Measurements from ENCODE around the gene DIPK1A. TPM values are rescaled to one million over a fixed set of nuclear protein-coding genes. Genes with fewer than 3 reads are reported as not detected.
"Not testable (repeated sequence)": the region's sequence is repeated elsewhere in the genome, so short reads cannot be mapped to it uniquely, and the experiment has no call there.

The DIPK1A gene
- total and polyA plus RNA-seq, 2 experiments from 2014 or later = 26.6 to 51.6 TPM

GRCh38 chr1:92900539-92900938, 60.7 kb downstream of the DIPK1A start:
- H3F3A ChIP-seq (ENCODE audit: insufficient read depth) = 0 out of 2 replicates have a peak, but pooled peaks cover 8% of the 10 kb centered on the region
- in situ Hi-C loops (cut with MboI) = no loop called here
- no peak overlapping the region for H3K4me2 ChIP-seq (ENCODE audit: unreplicated experiment)
- H3K27ac ChIP-seq = no peak overlapping the region
- peaks cover 2% of the 10 kb centered on the region for H3K9me3 ChIP-seq (ENCODE audit: low read depth)
- H3K79me2 ChIP-seq (ENCODE audit: insufficient read depth) = no peaks in the 10 kb centered on the region
- H3K9ac ChIP-seq = no peak overlapping the region
- H3K27me3 ChIP-seq (replicated peaks; ENCODE audit: insufficient read depth) = no peaks in the 10 kb centered on the region
- H2AFZ ChIP-seq = no peak overlapping the region
- H4K20me1 ChIP-seq (ENCODE audit: insufficient read depth) = no peaks in the 10 kb centered on the region
- no peak for TF ChIP-seq EZH2phosphoT487 (IDR thresholded peaks at IDR 0.05; ENCODE audit: insufficient read depth, low read depth)
- no peak for TF ChIP-seq EZH2 (IDR thresholded peaks at IDR 0.05; ENCODE audit: insufficient read depth, poor library complexity, severe bottlenecking)
- no peaks in the 10 kb centered on the region for H3K36me3 ChIP-seq (ENCODE audit: low read depth)
- no peaks in the 10 kb centered on the region for H3K9me2 ChIP-seq (ENCODE audit: insufficient read depth)
- H3K4me3 ChIP-seq = no peak overlapping the region
- no peaks in the 10 kb centered on the region for H3K4me1 ChIP-seq (ENCODE audit: insufficient read depth)
- no peak for DNase-seq

- H2AFZ ChIP-seq = no peak overlapping the region
- no peaks in the 10 kb centered on the region for H3K4me1 ChIP-seq (ENCODE audit: insufficient read depth)
Measured at GRCh38 chr1:92899780-92900179, 61.5 kb downstream of the DIPK1A start.

GRCh38 chr1:92898053-92898452, 63.2 kb downstream of the DIPK1A start:
- H3K4me3 ChIP-seq; DNase-seq; H3K4me1 ChIP-seq (ENCODE audit: insufficient read depth); H4K20me1 ChIP-seq (ENCODE audit: insufficient read depth); H3K9me3 ChIP-seq (ENCODE audit: low read depth); H3F3A ChIP-seq (ENCODE audit: insufficient read depth); H3K27me3 ChIP-seq (replicated peaks; ENCODE audit: insufficient read depth); H3K9me2 ChIP-seq (ENCODE audit: insufficient read depth); in situ Hi-C loops (cut with MboI); H3K27ac ChIP-seq; H3K79me2 ChIP-seq (ENCODE audit: insufficient read depth); H2AFZ ChIP-seq; H3K4me2 ChIP-seq (ENCODE audit: unreplicated experiment); H3K9ac ChIP-seq; H3K36me3 ChIP-seq (ENCODE audit: low read depth): not testable (repeated sequence)
- 39 to 65% methylated on average over 2 of the region's 2 CpGs for WGBS, 2 experiments (ENCODE audit: low coverage in 1 of 2, low lambda C conversion rate in 2 of 2, missing lambda C conversion rate in 2 of 2)

More at GRCh38 chr1:92899780-92900179, 61.5 kb downstream of the DIPK1A start:
- H4K20me1 ChIP-seq (ENCODE audit: insufficient read depth) = no peaks in the 10 kb centered on the region
- H3K4me3 ChIP-seq = no peak overlapping the region
- in situ Hi-C loops (cut with MboI) = no loop called here
- H3K27ac ChIP-seq = no peak overlapping the region
- no peaks in the 10 kb centered on the region for H3K27me3 ChIP-seq (replicated peaks; ENCODE audit: insufficient read depth)
- H3K79me2 ChIP-seq (ENCODE audit: insufficient read depth) = no peaks in the 10 kb centered on the region
- peaks cover 2% of the 10 kb centered on the region for H3K9me3 ChIP-seq (ENCODE audit: low read depth)
- TF ChIP-seq EZH2phosphoT487 (IDR thresholded peaks at IDR 0.05; ENCODE audit: insufficient read depth, low read depth) (no peak), EZH2 (IDR thresholded peaks at IDR 0.05; ENCODE audit: insufficient read depth, poor library complexity, severe bottlenecking) (no peak)
- H3K9ac ChIP-seq = no peak overlapping the region
- no peak for DNase-seq
- no peaks in the 10 kb centered on the region for H3K36me3 ChIP-seq (ENCODE audit: low read depth)
- H3K9me2 ChIP-seq (ENCODE audit: insufficient read depth) = no peaks in the 10 kb centered on the region
- H3K4me2 ChIP-seq (ENCODE audit: unreplicated experiment) = no peak overlapping the region
- 0 out of 2 replicates have a peak, but pooled peaks cover 8% of the 10 kb centered on the region for H3F3A ChIP-seq (ENCODE audit: insufficient read depth)

GRCh38 chr1:92887465-92887864, 73.8 kb downstream of the DIPK1A start:
- no peaks in the 10 kb centered on the region for H4K20me1 ChIP-seq (ENCODE audit: insufficient read depth)
- 94 to 97% methylated on average over 2 of the region's 2 CpGs for WGBS, 2 experiments (ENCODE audit: low coverage in 1 of 2, low lambda C conversion rate in 2 of 2, missing lambda C conversion rate in 2 of 2)
- H3K9ac ChIP-seq = no peak overlapping the region
- H3K27ac ChIP-seq = no peak overlapping the region
- TF ChIP-seq EZH2 (IDR thresholded peaks at IDR 0.05; ENCODE audit: insufficient read depth, poor library complexity, severe bottlenecking) (no peak), EZH2phosphoT487 (IDR thresholded peaks at IDR 0.05; ENCODE audit: insufficient read depth, low read depth) (no peak)
- no peaks in the 10 kb centered on the region for H3K27me3 ChIP-seq (replicated peaks; ENCODE audit: insufficient read depth)
- H3K4me1 ChIP-seq (ENCODE audit: insufficient read depth) = no peaks in the 10 kb centered on the region
- H3K4me3 ChIP-seq = no peak overlapping the region
- H2AFZ ChIP-seq = no peak overlapping the region
- in situ Hi-C loops (cut with MboI) = no loop called here
- no peaks in the 10 kb centered on the region for H3K9me3 ChIP-seq (ENCODE audit: low read depth)
- no peaks in the 10 kb centered on the region for H3K36me3 ChIP-seq (ENCODE audit: low read depth)
- no peak for DNase-seq
- no peak overlapping the region for H3K4me2 ChIP-seq (ENCODE audit: unreplicated experiment)
- no peaks in the 10 kb centered on the region for H3K9me2 ChIP-seq (ENCODE audit: insufficient read depth)
- H3K79me2 ChIP-seq (ENCODE audit: insufficient read depth) = no peaks in the 10 kb centered on the region
- no peaks in the 10 kb centered on the region for H3F3A ChIP-seq (ENCODE audit: insufficient read depth)

- in situ Hi-C loops (cut with MboI) = no loop called here
- Histone ChIP-seq H3K4me3 (no peak overlapping the region), H3K4me1 (ENCODE audit: insufficient read depth) (no peaks in the 10 kb centered on the region), H2AFZ (no peak overlapping the region), H3K27ac (no peak overlapping the region), H3F3A (ENCODE audit: insufficient read depth) (no peaks in the 10 kb centered on the region), H3K4me2 (ENCODE audit: unreplicated experiment) (no peak overlapping the region), H3K9me2 (ENCODE audit: insufficient read depth) (no peaks in the 10 kb centered on the region), H3K27me3 (replicated peaks; ENCODE audit: insufficient read depth) (no peaks in the 10 kb centered on the region), H3K9ac (no peak overlapping the region), H3K36me3 (ENCODE audit: low read depth) (no peaks in the 10 kb centered on the region), H4K20me1 (ENCODE audit: insufficient read depth) (no peaks in the 10 kb centered on the region), H3K79me2 (ENCODE audit: insufficient read depth) (no peaks in the 10 kb centered on the region), H3K9me3 (ENCODE audit: low read depth) (no peaks in the 10 kb centered on the region)
- TF ChIP-seq EZH2 (IDR thresholded peaks at IDR 0.05; ENCODE audit: insufficient read depth, poor library complexity, severe bottlenecking) (no peak), EZH2phosphoT487 (IDR thresholded peaks at IDR 0.05; ENCODE audit: insufficient read depth, low read depth) (no peak)
- DNase-seq = no peak
- 94 to 97% methylated on average over 2 of the region's 2 CpGs for WGBS, 2 experiments (ENCODE audit: low coverage in 1 of 2, low lambda C conversion rate in 2 of 2, missing lambda C conversion rate in 2 of 2)
Measured at GRCh38 chr1:92886886-92887419, 74.3 kb downstream of the DIPK1A start.
